RCC 7860 (cell line): ENCODE measurements around the gene GRM3.

Experiments
- DNase-seq: peaks from one replicate; pipeline ENCODE4 v3.0.0-alpha.2; 2015; ENCODE audit warnings: low spot score
- FAIRE-seq: peaks from 2 replicates; lab custom pipeline; 2012; peaks lifted over from hg19 to GRCh38; lab: Jason Lieb, UNC

GRM3 gene

DNA sequence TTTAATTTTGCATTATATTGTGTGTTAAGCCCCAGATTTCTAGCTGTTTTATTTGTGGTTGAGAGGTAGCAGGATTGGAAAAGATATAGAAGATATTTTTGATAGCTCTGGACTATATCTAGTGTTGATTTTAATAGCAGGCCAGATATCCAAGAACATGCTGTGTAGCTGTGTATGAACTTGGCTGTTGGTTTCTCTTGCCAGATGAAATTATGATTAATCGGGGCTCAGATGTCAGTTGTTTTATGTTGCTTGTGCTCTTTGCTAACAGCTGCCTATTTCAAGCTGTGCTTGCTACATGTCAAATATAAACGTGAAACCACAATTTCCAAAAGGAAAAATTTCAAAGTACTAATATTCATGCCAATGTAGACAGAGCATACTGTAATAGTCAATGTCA is 141.1 kb downstream of the GRM3 start:
- FAIRE-seq (no peak), DNase-seq (no peak)

DNA sequence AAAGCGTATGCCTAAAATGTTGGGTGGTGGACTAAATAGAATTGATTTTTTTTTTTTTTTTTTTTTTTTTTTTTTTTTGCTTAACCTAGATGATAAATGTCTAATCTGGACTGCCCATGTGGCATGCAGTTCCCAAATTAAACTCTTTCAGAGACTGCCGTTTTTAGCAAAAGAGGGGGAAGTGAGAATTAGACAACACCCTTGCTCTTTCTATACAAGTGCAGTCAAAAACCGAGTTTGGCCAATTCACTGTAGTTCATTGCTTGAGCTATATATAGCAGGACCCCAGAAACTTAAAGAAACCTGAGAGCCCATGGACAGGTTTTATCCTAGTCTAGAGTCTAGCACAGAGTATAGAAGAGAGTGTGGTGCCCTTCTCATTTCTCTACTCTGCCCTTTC is 141.9 kb downstream of the GRM3 start:
- no peak for FAIRE-seq

DNA sequence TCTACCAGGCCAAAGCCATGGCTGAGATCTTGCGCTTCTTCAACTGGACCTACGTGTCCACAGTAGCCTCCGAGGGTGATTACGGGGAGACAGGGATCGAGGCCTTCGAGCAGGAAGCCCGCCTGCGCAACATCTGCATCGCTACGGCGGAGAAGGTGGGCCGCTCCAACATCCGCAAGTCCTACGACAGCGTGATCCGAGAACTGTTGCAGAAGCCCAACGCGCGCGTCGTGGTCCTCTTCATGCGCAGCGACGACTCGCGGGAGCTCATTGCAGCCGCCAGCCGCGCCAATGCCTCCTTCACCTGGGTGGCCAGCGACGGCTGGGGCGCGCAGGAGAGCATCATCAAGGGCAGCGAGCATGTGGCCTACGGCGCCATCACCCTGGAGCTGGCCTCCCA is 142.7 kb downstream of the GRM3 start:
- FAIRE-seq (no peak), DNase-seq (no peak)

More for the DNA sequence above, 141.9 kb downstream of the GRM3 start:
- no peak for DNase-seq

DNA sequence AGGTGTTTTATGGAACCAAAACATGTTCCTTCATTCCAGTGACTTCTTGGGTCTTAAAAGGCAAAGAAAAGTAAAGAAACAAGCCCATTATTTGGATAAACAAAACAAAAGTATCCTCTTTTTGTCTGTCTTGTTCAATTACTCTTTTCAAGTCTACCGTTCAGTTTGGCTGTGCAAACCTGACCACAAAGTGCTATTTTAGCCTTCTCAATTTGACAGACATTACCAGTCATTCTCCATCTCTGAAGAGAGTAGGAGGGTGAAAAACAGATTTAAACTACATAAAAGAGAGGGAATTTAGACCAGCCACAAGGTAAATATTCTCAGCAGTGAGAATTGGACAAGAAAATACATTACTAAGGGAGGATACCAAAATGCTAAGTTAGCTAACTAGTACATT is 145.2 kb downstream of the GRM3 start:
- FAIRE-seq (no peak), DNase-seq (no peak)

DNA sequence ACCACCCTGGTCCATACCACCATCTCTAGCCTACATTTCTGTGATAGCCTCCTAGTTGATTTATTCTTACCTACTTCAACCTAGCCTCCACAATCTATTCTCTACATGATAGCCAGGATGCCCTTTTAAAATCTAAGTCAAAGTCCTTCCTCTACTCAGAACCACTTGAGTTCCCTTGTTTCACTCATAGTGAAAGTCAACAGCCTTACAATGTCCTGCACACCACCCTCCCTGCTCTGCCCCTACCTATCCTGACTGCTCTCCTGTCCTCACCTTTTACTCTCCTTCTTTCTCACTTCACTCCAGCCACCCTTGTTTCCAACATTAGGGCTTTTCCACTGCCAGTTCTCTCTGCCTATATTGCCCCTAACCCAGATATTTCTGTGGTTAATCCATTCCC is 146.7 kb downstream of the GRM3 start:
- DNase-seq: no peak
- no peak for FAIRE-seq

DNA sequence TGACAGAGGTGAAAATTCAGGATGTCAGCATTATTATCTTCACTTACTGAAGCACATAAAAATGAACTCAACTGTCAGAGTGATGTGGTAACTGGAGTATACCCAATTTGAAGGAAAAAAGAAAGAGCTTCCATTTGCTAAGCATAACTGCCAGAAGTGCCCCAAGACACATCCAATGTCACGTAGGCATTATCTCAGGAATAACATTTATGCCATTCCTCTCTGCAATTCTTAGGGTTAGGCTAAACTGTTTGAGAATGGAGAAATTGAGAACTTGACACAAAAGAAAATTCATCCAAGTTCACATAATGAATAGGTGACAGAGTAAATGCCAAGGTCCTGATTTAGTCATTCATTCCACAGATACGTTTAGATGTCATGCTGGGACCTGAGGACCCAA is 148.6 kb downstream of the GRM3 start:
- FAIRE-seq (no peak), DNase-seq (no peak)

DNA sequence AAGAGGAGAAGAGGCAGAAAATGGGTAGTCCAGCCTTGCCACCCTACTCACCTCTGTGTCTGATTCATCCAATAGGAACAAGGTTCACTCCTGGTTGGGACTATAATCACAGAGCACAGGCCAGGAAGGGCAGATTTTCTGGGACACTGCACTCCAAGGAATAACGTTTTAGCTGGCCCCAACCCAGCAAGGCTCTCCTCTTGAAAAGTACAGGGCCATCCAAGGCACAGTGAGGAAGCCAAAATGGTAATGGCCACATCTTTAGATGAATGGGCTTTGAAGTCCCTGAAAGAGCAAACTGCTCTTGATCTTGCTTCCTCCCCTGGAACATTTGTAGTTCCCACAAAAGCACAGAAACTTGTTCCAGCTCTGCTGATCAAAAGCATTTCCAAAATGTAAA is 149.4 kb downstream of the GRM3 start:
- DNase-seq (no peak), FAIRE-seq (no peak)

DNA sequence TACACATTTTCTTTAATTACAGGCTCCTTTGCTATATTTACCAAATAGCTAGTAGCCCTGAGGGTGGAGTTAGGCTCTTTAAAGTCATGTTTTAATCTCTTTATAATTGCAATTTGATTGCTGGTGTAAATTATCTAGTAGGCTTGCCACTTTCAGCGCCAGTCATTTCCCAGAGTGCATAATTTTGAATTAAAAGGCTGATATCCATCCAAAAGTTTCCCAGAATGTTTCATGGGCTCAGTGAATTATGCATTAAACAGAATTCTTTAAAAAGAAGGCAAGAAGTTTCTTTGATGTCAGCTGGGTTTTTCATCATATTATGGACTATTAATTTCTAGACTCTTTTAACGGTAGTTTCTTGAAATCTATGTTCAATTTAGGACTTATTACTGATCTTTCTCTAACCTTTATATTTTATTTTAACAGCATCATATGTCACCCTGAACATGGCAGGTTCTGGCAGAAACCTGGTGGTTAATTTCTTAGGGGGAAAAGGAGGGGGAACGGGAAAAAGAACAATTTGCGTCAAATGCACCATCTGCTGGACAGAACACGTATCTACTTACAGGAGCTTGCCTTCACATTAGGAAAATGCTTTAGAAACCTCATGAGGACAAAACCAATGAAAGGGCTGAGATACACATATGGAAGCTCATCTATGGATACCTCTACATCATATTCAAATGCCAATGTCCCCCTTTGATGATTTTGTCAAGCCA is 171.1 kb downstream of the GRM3 start:
- no peak for FAIRE-seq
- DNase-seq: no peak

DNA sequence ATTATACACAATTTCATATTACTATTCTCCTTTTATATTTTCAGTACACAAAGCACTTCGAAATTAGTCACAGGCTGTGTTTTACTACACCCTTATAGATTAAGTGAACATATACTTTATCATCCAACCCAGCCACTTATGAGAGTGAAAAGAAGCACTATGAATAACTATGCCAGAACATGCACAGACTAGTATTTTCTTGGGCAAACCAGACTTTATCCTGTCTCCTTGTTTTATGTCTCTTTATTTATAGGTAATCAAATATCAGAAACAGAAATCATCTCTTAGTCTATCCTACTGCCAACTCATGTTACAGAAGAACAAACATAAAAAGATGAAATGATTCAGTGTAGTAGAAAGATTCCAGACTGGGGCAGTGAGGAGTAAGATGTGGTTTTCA is 171.8 kb downstream of the GRM3 start:
- DNase-seq (no peak), FAIRE-seq (no peak)

DNA sequence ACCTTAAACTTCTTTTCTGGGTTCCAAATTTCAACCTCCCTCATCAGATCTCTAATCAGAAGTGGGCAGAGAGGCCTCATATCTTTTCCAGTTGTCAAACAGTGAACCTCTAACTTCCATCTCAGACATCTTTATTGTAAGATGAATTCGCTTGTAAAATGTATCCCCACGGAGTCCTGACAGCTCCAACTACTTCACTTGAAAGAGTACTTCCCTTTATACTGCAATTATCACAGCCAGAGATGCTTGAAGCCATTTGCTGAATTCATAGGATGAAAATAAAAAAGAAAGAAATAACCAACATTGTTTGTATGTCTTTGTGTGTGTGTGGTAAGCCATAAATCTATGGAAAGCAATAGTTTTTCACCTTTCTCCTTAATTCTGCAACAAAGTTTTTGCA is 175.2 kb downstream of the GRM3 start:
- DNase-seq: no peak

DNA sequence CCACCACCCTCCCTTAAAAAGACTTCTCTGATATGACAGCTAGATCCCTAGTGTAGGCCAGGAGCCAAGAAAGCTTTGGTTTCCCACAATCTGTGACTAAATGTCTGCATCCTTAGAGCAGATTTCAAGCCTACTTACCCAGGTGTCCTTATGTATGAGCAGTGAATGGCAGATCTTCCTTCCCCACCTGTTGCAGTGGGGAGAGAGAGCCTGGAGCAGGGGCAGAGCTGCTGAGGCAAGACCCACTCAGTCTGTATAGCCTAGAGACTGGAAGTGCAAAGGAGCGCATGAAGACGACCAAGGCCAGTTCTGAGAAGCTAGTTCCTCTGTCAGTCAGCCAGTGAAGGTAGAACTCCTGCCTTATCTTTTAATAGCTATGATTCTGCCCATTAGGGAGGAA is 180.1 kb downstream of the GRM3 start:
- FAIRE-seq (no peak), DNase-seq (no peak)

More for the DNA sequence above, 175.2 kb downstream of the GRM3 start:
- FAIRE-seq: no peak

DNA sequence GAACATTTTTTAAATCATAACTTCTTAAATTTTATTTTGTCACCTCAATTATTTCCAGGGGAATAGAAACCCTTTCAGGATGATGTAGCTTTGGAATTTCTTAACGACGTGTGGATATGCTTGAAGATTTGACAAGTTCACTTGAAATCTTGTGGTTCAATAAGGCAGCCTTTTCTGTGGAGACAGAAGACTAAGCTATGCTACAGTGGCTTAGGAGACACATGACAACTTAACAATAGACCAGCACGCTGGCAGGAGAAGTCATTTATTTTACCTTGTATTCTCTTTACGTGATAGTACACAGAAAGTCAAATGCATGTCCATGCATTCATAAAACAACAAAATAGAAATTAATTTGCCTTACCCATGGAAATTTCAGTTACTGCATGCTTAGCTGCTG is 181.6 kb downstream of the GRM3 start:
- DNase-seq: no peak

DNA sequence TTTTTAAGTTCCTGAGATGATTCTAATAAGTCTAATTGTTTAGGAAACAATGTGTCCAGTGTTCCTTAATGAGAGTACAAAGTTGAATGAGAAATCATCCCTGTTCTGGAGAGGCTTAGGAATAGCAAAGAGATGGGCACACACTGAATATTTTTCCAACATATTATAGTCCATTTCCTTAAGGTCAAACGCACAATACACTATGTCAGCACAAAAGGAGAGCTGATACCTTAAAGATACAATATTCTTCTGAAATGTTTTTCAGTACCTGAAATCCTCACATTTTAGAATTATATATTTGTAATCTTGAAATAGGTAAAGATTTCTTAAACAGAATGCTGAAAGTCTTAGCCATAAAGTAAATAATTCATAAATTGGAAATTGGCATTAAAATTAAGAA is 183.2 kb downstream of the GRM3 start:
- FAIRE-seq (no peak), DNase-seq (no peak)

More for the DNA sequence above, 181.6 kb downstream of the GRM3 start:
- no peak for FAIRE-seq

DNA sequence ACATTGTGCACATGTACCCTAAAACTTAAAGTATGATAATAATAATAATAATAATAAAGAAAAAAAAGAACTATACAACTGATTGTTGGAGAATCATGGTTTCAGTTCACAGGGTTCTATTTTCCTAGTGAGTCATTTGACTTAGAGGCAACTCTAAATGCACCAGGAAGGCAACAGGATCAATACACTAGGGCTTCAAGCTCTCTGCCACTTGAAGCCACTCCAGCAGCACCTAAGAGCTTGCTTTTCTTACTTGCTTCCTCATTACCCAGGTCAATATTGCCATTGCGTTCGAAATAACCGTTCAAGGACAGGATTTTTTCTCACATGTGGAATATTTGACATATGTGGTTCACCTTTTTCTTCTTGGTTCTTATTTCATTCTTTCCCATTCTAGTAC is 189.7 kb downstream of the GRM3 start:
- FAIRE-seq (no peak), DNase-seq (no peak)

DNA sequence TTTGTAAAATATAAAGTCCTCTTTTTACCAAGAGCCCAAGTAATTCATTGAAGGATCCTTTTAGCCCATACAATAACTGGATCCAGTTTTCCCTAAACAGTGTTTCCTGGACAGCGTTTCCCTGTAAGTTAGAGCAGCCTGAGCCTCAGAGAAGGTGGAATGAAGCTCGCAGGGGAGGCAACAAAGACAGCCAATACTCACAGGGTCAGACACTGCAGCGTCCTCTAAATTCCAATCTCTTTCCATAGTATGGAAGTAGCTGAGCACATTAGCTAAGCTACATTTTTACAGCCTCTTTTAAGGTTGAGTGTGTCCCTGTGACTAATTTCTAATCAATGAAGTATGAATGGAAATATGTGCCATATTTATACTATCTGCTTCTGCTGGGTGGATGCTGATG is 193.5 kb downstream of the GRM3 start:
- FAIRE-seq: no peak
- no peak for DNase-seq

DNA sequence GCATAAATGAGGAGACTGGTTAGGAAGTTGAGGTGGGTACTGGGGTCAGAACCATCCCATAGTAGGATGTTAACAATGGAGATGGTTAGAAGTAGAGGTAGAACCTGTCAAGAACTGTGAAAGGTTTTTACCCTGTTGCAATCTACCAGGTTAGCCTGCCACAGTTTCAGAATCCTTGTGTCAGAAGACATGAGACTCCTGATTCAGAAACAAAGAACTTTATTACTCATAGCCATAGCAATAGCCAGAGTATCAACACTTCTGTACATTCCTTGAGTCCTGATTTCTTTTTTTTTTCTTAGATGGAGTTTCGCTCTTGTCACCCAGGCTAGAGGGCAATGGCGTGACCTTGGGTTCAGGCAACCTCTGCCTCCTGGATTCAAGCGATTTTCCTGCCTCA is 200.9 kb downstream of the GRM3 start:
- FAIRE-seq: no peak
- no peak for DNase-seq

DNA sequence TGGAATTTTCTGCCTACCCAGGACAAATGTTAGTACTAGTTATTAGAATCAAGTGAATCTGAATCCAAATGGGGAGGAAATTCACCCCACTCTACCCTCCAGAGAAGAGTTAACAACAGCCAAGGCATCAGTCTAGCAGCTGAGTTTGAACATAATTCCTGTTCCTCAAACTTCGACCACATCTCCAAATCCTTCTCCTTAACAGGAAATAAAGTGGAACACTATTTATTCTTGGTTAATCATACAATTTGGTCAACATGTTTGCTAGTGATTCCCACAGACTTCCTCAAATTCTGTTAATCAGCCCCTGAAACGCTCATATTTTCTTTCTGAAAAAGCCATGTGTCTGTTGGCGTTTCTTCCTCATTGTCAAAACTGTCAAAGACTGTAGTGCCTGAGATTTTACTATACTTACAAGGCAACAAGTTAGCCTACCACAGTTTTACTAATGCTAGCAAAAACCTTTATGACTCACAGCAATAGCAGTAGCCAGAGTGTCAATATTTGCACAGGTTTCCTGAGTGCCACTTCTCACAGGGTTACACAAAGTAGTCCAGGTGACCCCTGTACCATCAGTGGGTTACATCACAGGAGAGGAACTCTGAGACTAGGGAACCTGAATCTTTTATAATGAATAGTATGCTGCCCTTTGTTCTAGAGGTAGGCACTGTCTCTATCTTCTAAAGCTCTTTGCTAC is 202.9 kb downstream of the GRM3 start:
- FAIRE-seq: no peak

DNA sequence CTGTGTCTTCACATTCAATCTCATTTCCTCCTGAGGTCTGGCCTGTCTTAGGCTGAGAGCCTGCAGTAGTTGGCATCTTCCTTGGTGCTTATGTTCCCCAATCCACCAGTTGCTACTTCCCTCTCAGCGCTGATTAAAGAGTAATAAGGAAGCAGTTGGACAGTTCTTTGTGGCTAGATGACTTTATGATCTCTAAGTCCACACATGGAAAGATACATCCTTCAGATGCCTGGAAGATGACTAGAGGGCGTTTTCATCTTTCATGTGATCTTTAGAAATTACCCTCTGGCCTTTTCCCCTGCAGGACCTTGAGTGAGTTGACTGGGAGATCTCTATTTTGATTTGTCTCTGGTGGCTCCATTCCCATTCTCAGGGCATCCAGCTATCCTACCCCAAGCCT is 204.5 kb downstream of the GRM3 start:
- DNase-seq: no peak
- no peak for FAIRE-seq

More for the DNA sequence above, 202.9 kb downstream of the GRM3 start:
- no peak for DNase-seq

DNA sequence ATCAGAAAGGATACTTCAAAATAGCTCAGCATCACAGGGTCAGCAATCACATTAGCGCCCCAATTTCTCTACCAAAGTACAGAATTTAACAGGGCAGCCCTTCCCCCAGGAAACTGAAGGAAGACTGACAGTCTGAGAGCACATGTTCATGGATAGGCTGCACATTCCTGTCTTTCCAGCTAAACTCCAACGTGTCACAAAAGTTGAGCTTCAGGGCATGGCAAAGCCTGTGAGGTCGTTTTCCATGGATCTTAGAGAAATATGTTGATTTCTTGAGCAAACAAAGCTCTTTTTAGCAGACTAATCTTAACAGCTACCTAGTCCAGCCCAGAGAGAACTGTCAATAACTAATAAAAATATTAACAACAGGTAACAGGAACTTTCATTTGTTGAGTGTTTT is 207.9 kb downstream of the GRM3 start:
- FAIRE-seq (no peak), DNase-seq (no peak)

DNA sequence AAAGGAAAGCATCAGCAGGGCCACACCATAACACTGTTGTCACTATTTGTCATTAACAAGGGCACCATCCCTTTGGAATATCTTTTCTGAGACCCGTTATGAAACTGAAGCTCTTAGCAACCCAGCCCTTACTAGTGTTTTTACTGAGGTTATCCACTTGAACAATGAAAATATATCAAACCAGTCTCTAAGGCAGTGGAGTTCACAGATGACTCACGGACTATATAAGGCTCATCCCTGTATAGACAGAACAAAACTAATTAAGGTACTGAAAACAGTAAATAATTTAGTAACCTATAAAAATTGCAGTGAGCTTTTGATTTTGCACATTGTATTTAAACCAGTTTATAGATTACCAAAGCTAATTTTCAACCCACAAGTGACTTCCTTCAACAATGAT is 219.7 kb downstream of the GRM3 start:
- no peak for FAIRE-seq
- DNase-seq: no peak

DNA sequence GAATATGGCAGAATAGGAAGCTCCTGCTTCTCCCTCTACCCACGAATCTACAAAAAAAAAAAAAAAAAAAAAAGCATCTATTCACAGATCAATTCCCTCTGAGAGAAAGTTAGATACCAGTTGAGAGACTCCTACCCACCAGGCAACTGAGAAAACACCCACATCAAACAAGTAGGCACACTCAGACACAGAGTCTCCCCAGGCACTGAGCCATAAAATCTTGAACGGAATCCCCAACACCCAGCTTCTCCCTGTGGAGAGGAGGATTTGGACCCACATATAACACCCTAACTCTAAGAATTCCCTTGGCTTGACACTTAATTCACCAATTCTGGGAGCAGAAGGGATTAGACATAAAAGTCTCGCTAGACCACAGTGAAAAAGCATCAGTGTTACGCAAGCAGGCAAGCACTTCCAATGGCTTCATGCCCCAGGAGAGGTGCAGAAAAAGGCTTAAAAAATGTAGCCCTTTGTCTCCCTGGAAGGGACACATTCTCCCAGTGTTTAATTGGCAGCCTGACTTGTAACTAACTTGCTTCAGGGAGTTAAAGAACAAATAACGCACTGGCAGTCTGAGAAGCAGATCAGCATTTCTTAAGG is 223.6 kb downstream of the GRM3 start:
- no peak for FAIRE-seq
- DNase-seq: no peak

DNA sequence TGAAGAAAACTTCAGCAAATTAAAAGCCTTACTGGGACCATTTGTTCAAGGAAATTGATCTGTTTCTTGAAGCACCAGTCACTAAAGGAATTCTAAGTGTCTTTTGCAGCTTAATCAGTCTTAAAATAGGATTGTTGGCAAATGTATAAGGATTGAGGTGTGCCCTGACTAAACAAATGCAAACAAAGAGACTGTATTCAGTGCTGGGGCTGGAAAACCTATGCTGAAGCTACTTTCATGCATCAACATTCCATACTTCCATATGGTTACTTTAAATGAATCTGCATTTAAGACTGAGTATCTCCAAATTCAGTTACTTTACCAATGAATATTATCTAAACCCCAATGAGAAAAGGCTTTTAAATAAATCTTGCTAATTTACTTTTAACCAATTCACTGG is 232.4 kb downstream of the GRM3 start:
- no peak for FAIRE-seq
- DNase-seq: no peak
